HL-60/S4 (cell line): ENCODE data around the gene FILIP1.

Experiments
- in situ Hi-C: fragments of 300-500 bp; cut with MboI; formaldehyde crosslinking; loops from 2 replicates; pipeline ENCODE4 v1.14.3; 2022; ENCODE audit warnings: low sequenced_read_pairs

FILIP1 gene

DNA sequence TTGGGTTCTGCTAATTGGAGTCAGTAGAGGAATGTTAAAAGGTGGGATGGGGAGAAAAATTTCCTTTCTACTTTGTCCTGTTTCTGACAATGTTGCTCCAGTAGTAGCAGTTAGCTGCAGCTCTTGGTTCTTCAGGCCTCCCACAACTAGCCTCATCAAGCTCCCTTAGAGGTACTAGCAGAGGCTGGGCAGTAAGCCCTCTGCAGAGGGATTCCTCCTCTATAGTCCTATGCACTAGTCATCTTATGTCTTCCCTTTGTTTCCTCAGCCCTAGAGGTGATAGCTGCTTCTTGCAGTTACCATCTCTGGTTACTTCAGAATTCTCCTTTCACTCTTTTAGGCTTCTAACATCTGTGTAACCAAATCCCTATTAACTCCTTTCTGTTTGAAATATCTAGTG is 99.8 kb downstream of the FILIP1 start:
- in situ Hi-C loops = no loop called here

DNA sequence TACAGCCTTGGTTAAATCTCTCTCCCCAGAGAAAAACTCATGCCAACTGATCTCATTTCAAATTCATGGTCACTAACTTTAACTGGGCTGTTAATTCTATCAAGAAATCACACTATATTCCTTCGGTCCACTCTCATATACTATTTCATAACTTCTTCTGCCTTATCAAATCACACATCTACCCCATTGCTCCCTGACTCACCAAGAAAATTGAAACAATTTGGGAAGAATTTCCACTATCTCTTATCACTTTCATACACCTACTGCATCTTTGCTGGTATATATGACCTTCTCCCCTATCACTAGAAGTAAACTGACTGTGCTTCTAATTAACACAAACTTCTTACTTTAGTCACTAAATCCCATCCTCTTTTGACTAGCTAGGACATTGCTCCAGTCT is 102.3 kb downstream of the FILIP1 start:
- in situ Hi-C loops = no loop called here

GRCh38 chr6:75386050-75386770 is 107.4 kb downstream of the FILIP1 start:
- in situ Hi-C loops = no loop called here

GRCh38 chr6:75384116-75384515 is 109.5 kb downstream of the FILIP1 start:
- in situ Hi-C loops = no loop called here

DNA sequence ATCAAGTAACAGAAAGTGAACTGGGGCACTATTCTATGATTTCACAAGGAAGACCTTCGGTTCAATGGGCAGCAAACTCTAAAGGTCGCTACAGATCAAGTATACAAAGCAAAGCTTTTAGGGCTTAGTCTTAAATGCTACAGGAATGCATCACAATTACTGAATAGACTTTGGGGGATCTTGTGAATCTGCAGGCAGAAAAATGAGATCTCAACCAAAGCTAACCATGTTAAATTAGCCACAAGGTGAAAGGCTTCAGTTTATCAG is 111.0 kb downstream of the FILIP1 start:
- in situ Hi-C loops = no loop called here

DNA sequence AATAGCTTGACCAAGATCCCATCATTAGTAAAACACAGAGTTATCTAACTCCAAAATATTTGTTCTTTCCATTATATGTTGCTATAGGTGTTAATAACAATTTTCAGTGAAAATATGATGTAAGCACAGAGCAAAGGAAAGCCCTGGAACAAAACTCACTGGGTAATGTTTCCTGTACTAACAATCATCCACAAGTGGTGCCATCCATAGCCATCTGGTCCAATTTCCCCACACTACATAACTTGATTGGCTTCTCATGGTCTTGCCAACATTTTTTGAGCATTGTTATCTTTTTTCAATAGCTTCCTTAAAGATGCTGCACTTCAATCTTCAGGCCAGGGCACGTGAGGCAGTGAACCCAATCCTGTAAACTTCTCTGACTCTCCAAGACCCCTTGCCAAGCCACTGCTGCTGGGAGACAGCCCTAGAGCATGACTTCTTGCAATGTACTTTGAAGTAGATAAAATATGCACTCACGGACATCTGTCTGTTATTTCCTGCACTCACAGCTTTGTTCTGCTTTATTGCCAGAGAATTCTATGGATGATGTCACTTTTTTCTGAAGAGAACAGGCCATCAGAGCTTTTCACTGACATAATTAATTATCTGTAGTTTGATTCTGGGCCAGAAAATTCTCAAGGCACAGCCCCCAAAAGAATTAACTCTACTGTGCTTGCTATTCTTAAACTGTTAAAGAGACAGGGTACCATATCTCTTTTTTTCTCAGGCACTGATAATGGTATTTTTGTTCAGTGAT is 111.5 kb downstream of the FILIP1 start:
- in situ Hi-C loops = no loop called here

DNA sequence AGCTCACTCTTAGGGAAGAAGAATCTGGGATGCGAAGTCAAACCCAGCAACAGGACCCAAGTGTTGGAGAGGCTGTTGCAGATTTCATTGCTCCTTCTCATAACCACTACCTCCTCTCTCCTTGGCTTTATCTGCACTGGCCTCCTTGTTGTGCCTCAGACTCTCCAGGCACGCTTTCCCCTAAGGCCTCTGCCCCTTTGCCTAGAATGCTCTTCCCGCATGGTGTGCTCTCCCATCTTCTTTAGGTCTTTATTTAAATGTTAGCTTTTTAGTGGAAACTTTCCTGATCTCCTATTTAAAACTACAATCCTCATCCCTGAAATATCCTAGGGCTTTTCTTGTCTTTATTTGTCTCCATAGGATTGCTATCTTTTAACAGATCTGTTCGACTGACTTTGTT is 114.1 kb downstream of the FILIP1 start:
- in situ Hi-C loops = no loop called here

DNA sequence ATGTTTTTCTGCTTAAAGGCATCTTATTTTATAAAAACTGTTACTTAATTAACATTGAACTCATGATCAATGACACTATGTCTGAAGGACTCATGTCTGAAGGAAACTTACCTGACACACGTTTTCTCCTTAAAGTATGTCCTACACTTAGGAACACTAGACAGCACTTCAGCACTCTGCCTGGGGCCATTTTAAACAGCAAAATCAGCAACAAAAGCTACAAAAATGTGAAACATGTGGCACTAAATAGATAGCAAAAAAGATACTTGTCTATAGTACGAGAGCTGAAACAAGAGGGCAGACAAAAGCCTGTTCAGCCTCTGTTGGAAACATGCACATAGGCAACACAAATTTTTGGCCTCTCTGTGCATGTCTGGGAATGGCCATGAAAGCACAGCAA is 115.5 kb downstream of the FILIP1 start:
- in situ Hi-C loops = no loop called here

DNA sequence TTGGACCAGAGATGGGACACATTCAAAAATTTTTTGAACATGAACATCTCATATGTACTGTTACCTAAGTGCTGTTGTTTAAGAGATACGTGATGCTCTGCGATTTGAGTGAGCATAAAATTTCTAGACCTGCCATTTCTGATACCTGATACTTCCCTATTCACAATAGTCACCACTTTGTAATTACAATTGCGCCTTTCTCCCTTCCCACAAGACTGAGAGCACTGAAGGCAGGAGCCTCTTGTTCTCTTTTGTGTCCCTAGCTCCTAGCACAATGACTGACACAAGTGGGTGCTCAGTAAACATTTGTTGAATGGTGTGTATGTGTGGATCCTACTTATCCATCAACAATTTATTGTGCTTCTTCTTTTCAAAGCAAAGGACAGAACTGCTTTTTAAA is 116.2 kb downstream of the FILIP1 start:
- in situ Hi-C loops = no loop called here

DNA sequence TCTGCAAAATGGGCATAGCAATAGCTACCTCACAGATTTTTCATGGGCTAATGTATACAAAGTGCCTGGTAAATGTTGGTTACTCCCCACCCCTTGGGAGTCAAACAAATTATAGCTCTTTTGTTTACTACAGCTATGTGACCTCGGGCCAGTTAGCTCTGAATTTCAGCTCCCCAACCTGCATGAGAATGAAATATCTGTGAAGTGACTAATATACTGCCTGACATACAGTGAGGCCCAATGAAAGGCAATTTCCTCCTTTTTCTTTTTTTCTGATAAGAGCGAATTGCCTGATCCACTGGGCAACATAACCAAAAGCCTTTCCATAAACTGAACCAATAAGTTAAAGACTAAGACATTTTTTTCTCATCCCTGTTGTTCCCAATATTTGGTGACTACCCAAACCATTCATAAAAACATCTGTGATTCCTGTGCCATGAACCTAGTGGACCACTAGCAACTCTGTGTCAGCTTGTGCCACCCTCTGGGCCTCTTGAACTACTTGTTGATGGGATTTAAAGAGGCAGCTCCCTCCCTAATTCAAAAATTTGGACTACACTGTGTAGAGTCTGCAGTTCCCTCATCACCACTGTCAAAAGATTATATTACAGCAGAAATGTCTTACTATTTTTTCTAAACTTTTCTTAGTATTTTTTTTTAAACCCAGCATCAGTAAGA is 117.1 kb downstream of the FILIP1 start:
- in situ Hi-C loops = no loop called here

DNA sequence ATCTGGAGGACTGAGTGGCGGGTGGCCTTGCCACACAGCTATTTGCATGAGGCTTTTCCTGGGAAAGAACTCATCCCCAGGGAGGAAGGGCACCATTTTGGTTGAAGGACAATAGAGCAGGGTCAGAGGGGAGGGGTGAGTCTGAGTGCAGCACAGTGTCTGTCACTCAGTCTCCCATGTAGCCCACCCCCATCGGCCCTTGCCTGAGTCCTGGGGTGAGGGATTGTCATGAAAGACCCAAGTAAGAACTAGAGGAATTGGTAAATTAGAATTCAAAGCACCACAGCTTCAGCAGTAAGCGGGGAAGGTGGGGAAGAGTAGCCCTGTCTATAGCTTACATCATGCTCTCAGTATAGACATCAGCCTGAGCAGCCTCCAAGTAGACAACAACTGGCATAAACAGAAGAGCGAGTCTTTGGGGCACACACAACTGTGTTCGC is 118.6 kb downstream of the FILIP1 start:
- in situ Hi-C loops = no loop called here

- in situ Hi-C loops = no loop called here
Measured at GRCh38 chr6:75372884-75373283, 120.7 kb downstream of the FILIP1 start.

DNA sequence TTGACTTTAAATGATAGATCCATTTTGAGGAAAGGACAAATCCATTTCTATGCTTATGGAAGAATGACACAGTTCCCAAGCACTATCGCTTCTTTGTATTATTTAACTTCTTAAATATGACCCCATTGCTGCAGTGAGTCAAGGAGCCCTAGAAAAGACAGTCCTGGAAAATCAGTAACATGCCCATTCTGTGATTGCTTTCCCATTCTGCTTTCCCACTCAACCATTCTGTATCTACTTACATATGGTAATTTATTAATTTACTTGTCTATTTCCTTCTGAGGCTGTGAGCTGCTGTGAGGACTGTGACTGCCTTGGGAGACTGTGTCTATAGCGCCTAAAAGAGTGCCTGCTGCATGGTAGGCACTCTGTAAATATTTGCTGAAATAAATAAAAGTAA is 123.6 kb downstream of the FILIP1 start:
- in situ Hi-C loops = no loop called here

DNA sequence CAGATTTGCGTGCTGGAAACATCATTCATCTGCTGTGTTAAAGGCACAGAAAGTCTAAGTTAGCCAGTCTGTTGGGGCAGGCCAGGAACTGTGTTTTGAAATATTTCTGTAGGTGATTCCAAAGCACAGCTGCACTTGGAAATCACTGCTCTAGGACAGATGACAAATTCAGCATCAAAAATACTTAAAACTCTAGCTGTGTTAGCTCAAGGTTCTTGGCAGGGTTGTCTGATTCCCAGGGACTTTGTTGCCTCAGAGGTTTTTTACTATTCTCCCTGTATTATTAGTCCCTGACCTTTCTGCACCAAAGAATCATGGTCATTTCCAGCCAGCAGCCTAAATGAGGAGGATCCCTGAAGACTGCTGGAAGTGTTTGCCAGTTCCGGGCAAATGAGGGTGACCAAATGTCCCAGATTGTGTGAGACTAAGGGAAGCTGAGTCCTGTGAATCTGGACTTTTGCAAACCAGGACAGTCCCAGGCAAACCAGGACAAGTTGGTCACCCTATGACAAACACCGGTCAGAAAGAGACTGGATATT is 124.7 kb downstream of the FILIP1 start:
- in situ Hi-C loops = no loop called here

GRCh38 chr6:75368151-75368779 is 125.3 kb downstream of the FILIP1 start:
- in situ Hi-C loops = no loop called here

- in situ Hi-C loops = no loop called here
Measured at GRCh38 chr6:75363304-75363703, 130.3 kb downstream of the FILIP1 start.

- in situ Hi-C loops = no loop called here
Measured at GRCh38 chr6:75353644-75354043, 140.0 kb downstream of the FILIP1 start.

- in situ Hi-C loops = no loop called here
Measured at GRCh38 chr6:75351570-75351969, 142.0 kb downstream of the FILIP1 start.

DNA sequence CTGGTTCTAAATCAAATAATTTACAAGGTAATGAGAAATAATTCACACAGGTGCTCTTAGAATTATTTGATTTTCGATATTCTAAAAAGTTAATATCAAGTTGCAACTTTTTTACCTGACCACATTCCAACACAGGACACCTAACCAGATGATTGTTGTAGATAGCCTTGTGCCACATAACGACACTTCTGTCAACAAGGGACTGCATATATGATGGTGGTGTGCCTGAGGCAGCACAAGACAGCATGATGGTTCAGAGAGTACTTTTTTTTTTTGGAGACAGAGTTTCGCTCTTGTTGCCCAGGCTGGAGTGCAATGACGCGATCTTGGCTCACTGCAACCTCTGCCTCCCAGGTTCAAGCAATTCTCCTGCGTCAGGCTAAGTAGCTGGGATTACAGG is 142.8 kb downstream of the FILIP1 start:
- in situ Hi-C loops = no loop called here

DNA sequence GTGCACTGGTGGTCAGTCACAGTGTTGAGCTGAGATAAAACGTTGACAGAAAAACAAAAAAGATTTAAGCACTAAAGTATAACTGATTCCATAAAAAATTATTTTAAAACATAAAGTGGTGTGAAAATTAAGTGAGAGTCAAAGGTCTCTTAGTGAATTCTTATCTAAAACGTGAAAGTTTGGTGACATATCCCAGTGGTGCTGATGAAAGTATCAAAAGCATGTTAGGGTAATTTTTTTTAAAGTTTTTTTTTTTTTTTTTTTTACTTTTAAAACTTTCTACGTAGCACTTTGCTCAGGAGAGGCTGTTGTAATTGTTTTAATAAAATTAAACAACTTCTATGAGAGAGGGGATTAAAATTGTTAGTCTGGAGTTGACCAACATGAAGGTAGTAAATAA is 143.4 kb downstream of the FILIP1 start:
- in situ Hi-C loops = no loop called here

DNA sequence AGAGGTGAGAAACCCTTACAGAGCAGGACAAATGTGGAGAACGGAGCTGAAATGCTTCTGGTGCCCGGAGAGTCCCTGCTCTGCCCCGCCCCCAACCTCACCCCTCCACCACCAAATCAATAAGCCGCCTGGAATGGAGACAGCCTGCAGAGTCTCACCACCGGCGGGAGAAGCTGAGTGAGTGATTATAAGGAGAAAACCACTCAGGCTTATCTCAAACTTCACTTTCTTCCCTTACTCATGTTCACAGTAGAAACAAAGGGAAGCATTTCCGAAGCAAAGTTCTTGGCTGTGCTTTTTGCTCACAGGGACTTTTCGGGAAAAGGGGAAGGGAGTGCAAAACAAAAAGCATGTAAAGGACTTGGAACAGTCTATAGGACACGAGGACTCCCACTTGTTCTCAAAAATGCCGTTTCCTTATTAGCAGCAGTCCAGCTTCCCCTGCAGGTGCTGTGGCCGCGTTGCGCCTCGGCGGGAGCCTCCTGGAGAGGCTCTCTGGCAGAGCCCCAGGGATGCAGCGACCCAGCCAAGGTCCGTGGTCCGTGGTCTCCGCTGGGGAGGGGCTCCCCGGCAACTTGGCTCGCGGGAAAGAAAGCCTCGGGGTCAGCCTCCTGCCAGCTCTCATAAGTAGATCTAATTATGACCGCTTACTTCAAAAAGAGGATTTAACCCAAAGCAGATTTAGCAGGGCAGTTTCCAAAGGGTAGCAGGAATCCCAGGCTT is 144.2 kb downstream of the FILIP1 start:
- in situ Hi-C loops = no loop called here
